ENCODE measurements around the gene ABCG4. TPM values are rescaled to one million over a fixed set of nuclear protein-coding genes. Genes with fewer than 3 reads are reported as not detected.
"Not testable (repeated sequence)": the region's sequence is repeated elsewhere in the genome, so short reads cannot be mapped to it uniquely, and the experiment has no call there.

The ABCG4 gene
- not detected for total RNA-seq

DNA sequence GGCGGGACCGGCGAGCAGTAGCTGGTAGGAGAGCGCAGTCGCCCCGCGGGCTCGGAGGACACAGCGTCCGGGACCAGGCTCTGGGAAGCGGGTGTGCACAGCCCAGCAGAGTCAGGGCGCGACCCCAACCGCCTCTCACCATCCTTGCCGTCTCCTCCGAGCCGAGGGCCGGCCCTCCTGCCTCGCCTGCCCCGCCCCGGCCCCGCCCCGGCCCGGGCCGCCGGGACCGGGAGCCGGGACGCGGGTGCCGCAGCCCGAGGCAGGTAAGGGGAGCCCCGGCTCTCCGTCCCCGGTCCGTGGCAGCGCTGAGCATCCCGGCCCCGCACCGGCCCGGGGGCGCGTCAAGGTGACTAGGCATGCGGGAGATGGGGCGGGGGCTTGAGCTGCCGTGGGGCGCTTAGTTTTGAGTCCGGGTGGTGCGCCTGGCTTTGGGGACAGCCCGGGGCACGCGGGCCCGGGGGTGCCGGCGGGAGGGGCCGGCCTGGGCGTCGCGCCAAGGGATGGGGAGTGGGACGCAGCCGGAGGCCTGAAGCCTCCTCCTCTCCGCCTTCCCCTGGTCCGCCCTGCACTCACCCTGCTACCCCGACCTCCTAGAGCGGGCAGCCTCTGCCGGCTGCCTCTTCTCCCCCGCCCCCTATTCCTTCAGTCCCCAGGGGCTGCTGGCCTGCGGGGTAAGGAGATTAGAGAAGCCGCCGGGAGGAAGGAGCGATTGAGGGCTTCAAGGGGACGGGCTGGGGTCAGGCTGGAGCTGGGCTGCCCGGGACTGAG is at the start of gene ABCG4:
TSS of gene ABCG4 (plus strand) at position 35 of the 768 bp plus-strand sequence. CDS start 914 bp downstream, outside the sequence.
- peak; percentile 31 for DNase-seq
- Mint-ChIP-seq H3K4me3 (peak within 1 kb of the TSS; percentile 58), H3K27ac (no peak within 1 kb of the TSS), H3K36me3 (no peaks in the 10 kb centered on the region), H3K4me1 (ENCODE audit: low read depth) (peaks cover 7% of the 10 kb centered on the region), H3K9me3 (no peaks in the 10 kb centered on the region), H3K27me3 (peaks cover 16% of the 10 kb centered on the region)
- ChIA-PET POLR2A (no interaction called here), CTCF (interaction anchor here (1.0 to 1.3 kb wide), 3 partner anchors 20 to 56 kb away, joined by 3 to 4 read pairs (median 3); no protein-coding TSS in a partner anchor)
- intact Hi-C loops (cut with micrococcal nuclease): no loop called here

DNA sequence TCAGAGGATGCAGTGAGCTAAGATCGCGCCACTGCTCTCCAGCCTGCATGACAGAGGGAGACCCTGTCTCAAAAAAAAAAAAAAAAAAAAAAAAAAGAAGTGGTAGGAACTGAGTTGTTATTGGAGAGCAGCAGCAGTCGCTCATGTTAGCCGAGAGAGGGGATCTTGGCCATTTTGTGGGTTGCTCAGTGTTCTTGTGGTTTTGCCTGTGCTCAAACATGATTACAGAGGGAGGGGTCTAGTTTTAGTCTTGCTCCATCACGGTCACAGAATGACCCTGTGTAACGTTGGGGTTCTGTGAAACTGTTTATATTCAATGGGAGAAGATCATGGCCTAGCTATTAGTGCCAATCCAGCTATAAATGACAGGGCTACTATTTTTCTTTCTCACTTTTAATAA is 49.1 kb upstream of the ABCG4 start:
- DNase-seq: no peak
- Mint-ChIP-seq H3K27ac (no peak overlapping the region), H3K36me3 (peaks cover 30% of the 10 kb centered on the region), H3K4me3 (peak overlapping the region; percentile 92), H3K27me3 (peaks cover 3% of the 10 kb centered on the region), H3K9me3 (no peaks in the 10 kb centered on the region), H3K4me1 (ENCODE audit: low read depth) (peaks cover 29% of the 10 kb centered on the region)
- intact Hi-C loops (cut with micrococcal nuclease): loop anchor here (2.0 to 5.0 kb wide), 2 partner anchors 68 to 69 kb away; partner anchors contain the start of genes NLRX1 and SLC37A4
- ChIA-PET POLR2A (no interaction called here), CTCF (interaction anchor here (0.6 to 1.2 kb wide), 6 partner anchors 9 to 66 kb away, joined by 3 to 6 read pairs (median 3); partner anchors contain the start of genes HMBS and VPS11)

DNA sequence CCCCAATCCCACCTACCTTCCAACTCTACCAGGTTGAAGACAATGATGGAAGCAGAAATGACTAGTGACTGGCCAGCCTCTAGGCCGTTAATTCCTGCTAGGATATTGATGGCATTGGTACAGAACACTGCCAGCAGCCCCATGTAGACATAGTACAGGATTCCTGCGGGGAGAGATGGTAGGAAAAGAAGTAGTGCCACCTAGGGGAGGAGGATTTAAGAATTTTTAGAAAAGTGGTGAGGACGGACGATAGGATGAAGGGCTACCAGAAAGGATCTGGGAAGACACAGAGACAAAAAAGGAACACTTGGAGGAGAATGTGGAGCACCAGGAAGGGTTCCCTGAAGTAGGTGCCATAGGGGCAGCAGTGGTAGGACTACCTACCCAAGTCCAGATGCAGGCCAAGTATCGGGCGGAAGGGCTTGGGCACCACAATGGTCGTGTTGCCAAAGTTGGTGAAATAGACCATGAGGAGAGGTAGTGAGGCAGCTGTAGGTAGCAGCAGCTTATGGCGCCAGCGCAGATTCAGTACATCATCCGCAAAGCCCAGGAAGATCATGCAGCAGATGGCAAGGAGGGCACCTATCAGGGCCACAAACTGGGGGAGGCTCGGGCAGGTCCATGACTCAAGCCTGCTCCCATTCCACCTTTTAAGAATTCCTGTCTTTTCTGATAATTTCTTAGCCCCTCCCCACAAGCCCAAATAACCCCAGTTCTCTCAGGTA is 48.4 kb upstream of the ABCG4 start:
- ChIA-PET POLR2A (no interaction called here), CTCF (interaction anchor here (0.6 to 1.2 kb wide), 6 partner anchors 9 to 66 kb away, joined by 3 to 6 read pairs (median 3); partner anchors contain the start of genes HMBS and VPS11)
- H3K4me1 Mint-ChIP-seq (ENCODE audit: low read depth): peaks cover 29% of the 10 kb centered on the region
- DNase-seq: no peak
- H3K4me3 Mint-ChIP-seq: peak overlapping the region; percentile 92
- intact Hi-C loops (cut with micrococcal nuclease): loop anchor here (2.0 to 5.0 kb wide), 2 partner anchors 67 to 70 kb away; partner anchors contain the start of genes NLRX1 and SLC37A4
- peaks cover 2% of the 10 kb centered on the region for H3K27me3 Mint-ChIP-seq
- H3K36me3 Mint-ChIP-seq: peaks cover 23% of the 10 kb centered on the region
- no peaks in the 10 kb centered on the region for H3K9me3 Mint-ChIP-seq
- H3K27ac Mint-ChIP-seq: peak overlapping the region; percentile 92

DNA sequence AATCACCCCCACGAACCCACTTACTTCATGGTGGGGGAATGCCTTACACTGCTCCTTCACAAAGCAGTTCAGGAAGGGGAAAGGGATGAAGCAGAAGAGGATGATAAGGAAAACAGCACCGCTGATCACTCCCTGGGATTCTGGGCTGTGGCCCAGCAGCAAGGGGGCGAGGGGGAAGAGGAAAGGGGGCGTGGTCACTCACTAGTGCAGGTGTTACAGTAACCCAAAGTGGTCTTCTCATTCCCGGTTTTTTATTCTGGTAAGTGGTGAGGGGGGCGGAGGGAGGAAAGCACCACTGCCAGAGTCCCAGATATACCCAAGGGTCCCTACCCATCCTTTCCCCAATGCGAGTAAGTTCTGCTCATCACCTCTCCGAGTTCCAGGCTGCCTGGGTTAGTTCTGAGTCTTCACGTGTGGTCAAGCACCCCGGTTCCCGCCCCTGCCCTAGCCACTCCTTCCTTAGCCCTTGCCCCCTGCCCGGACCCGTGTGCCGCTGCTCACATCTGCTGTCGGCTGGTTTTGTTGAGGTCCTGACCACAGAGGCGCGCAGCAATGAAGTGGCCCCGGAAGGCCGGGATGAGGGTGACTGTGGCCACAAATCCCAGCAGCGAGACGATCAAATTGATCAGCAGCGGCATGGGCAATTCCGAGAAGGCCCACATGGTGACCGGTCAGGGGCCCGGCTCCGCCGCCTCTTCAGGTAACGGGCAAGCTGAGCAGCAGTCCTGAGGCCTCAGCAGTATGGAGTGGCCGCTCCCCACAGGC is 47.7 kb upstream of the ABCG4 start:
- ChIA-PET CTCF (interaction anchor here (0.6 to 1.9 kb wide), 5 partner anchors 21 to 237 kb away, joined by 3 to 6 read pairs (median 3); partner anchors contain the start of gene NLRX1), POLR2A (interaction anchor here (1.1 to 1.7 kb wide), 10 partner anchors 10 to 310 kb away, joined by 3 to 8 read pairs (median 6); partner anchors contain the start of genes CENATAC, DDX6, HINFP and HMBS)
- Mint-ChIP-seq H3K4me3 (peak overlapping the region; percentile 92), H3K4me1 (ENCODE audit: low read depth) (peaks cover 27% of the 10 kb centered on the region), H3K36me3 (peaks cover 22% of the 10 kb centered on the region), H3K27me3 (no peaks in the 10 kb centered on the region), H3K9me3 (no peaks in the 10 kb centered on the region), H3K27ac (peak overlapping the region; percentile 92)
- intact Hi-C loops (cut with micrococcal nuclease): loop anchor here (1.0 to 5.0 kb wide), 3 partner anchors 20 to 70 kb away; partner anchors contain the start of genes HINFP, NLRX1 and SLC37A4
- peak; percentile 62 for DNase-seq

DNA sequence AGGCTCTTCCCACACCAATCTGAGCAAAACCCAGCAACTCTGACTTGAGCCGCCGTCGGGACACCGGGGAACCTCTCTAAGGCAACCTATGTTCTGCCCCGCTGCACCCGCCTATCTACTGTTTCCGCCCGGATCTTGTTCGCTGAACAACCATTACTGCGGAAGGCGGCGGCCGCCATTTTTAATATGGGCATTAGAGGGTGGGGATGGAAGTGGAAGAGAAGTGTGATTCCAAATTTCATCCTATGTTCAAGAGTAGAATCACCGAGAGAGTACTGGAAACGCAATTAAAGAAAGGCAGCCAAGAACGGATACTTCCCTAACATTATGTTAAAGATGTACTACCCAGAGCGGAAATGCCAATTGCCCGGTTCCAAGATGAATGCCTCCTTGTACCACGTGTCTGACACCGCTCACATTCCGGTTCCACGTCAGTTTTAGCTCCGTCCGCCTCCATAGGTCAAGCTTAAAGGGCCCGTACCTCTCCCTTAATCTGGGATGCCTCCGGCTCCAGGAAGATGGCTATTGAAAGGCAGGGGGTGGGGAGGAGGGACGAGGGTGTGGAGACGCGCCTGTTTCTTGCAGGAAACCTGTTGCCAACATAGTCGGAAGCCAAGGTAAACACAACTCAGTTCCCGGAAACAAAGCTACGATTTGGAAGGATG is 47.0 kb upstream of the ABCG4 start, which contains the start of gene DPAGT1:
TSS of gene DPAGT1 (minus strand) at position 95 of the 665 bp plus-strand sequence. CDS start 198 bp downstream, outside the sequence.
- ChIA-PET CTCF (interaction anchor here (0.6 to 1.9 kb wide), 9 partner anchors 16 to 236 kb away, joined by 3 to 9 read pairs (median 4); partner anchors contain the start of genes CBL, NLRX1 and VPS11), POLR2A (interaction anchor here (0.6 to 1.7 kb wide), 15 partner anchors 8 to 318 kb away, joined by 3 to 8 read pairs (median 4); partner anchors contain the start of genes CENATAC, DDX6, HINFP and HMBS)
- peaks cover 19% of the 10 kb centered on the region for H3K36me3 Mint-ChIP-seq
- H3K4me3 Mint-ChIP-seq: peak within 1 kb of the TSS; percentile 92
- H3K9me3 Mint-ChIP-seq: no peaks in the 10 kb centered on the region
- H3K27me3 Mint-ChIP-seq: no peaks in the 10 kb centered on the region
- H3K4me1 Mint-ChIP-seq (ENCODE audit: low read depth): peaks cover 33% of the 10 kb centered on the region
- intact Hi-C loops (cut with micrococcal nuclease): loop anchor here (1.0 to 5.0 kb wide), 3 partner anchors 19 to 71 kb away; partner anchors contain the start of genes HINFP, NLRX1 and SLC37A4
- peak; percentile 92 for DNase-seq
- H3K27ac Mint-ChIP-seq: peak within 1 kb of the TSS; percentile 92

DNA sequence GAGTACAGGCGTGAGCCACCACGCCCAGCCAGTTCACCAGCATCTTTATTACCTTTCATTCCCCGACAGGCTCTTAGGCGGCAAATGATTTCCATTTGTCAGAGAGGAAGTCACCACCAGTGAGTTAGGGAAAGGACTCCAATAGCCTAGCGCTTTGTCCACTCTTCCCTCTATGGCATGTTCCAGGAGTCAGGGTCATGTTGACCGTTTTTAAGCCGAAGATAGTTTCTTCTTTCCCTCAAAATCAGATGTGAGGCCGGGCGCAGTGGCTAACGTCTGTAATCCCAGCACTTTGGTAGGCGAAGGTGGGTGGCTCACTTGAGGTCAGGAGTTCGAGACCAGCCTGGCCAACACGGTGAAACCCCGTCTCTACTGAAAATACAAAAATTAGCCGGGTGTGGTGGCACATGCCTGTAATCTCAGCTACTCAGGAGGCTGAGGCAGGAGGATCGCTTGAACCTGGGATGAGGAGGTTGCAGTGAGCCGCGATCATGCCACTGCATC is 45.6 kb upstream of the ABCG4 start:
- H3K27me3 Mint-ChIP-seq, DNase-seq, H3K9me3 Mint-ChIP-seq: not testable (repeated sequence)
- H3K4me3 Mint-ChIP-seq: peak overlapping the region; percentile 92
- H3K27ac Mint-ChIP-seq: peak overlapping the region; percentile 92
- peaks cover 11% of the 10 kb centered on the region for H3K36me3 Mint-ChIP-seq
- intact Hi-C loops (cut with micrococcal nuclease): loop anchor here (5.0 kb wide), 1 partner anchor 64 kb away; the partner anchor contains the start of gene NLRX1
- ChIA-PET CTCF (interaction anchor here (0.6 to 1.9 kb wide), 4 partner anchors 93 to 219 kb away, joined by 3 to 9 read pairs (median 5); partner anchors contain the start of gene CBL), POLR2A (interaction anchor here (0.8 to 1.5 kb wide), 6 partner anchors 9 to 191 kb away, joined by 3 to 7 read pairs (median 5); partner anchors contain the start of genes HINFP, HYOU1 and NLRX1)
- H3K4me1 Mint-ChIP-seq (ENCODE audit: low read depth): peaks cover 34% of the 10 kb centered on the region

DNA sequence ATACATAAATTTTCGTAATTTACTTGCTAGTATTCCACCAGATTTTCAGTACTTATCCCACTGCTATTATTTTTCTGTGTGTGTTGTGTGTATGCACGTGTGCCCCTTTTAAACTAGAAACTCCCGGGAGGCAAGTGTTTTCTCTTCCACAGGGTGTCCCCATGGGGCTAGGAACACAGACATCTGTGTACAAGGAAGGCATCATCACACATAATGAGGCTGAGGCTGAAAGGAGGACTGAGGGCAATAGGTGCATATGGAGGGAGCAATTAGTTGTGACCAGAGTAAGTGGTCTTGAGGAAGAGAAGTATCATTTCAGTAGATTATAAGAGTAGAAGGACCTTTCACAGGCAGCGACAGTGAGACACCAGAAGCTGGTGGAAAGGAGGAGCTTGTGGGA is 45.1 kb upstream of the ABCG4 start:
- peaks cover 37% of the 10 kb centered on the region for H3K4me1 Mint-ChIP-seq (ENCODE audit: low read depth)
- peak overlapping the region; percentile 17 for H3K4me3 Mint-ChIP-seq
- no peaks in the 10 kb centered on the region for H3K27me3 Mint-ChIP-seq
- DNase-seq: no peak
- H3K36me3 Mint-ChIP-seq: peaks cover 5% of the 10 kb centered on the region
- H3K27ac Mint-ChIP-seq: peak overlapping the region; percentile 47
- H3K9me3 Mint-ChIP-seq: no peaks in the 10 kb centered on the region
- CTCF ChIA-PET: interaction anchor here (1.4 kb wide), 1 partner anchor 12 kb away, joined by 3 read pairs; no protein-coding TSS in a partner anchor
- POLR2A ChIA-PET: no interaction called here
- intact Hi-C loops (cut with micrococcal nuclease): loop anchor here (5.0 kb wide), 1 partner anchor 64 kb away; the partner anchor contains the start of gene NLRX1

DNA sequence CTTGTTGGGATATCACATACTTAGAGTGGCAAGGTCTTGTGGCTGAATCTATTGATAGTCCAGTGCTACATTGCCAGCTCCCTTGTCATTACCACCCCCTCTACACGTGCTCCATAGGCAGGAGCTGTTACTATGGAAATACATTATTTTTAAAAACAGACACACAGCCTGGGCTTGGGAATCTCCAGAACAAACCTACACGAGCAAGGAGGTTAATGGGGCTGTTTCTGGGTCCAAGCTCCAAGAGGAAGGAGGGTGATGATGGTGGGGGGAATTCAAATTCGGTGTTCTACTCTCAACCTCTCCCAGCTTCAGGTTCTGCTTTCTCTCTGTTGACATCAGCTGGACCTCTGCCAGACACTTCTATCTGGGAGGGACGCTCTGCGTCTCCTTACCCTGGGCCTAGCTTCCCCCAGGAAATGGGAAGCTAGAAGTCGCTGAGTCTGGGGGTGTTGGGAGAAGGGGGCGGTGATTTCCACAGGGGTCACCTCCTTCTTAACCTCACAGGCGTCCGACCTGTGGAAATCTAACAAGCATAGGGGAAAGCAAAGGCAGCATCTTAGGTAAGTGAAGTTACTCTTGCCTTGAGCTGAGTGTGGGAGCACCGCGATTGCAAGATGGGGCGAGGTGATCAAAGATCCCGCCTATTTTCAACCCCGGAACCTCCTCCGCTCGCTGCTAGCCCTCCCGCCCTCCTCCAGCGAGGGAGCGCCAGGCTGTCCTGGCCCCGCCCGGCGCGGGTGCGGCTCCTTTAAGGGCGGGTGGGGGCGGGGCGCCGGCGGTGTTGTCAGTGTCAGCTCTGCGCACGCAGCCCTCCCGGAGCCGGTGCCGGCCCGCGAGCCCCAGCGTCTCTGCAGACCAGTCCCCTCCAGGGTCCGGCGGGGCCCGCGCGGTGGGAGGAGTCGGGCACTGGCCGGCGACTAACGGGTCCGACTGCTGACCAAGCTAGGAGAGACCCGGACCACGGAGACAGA is 42.0 kb upstream of the ABCG4 start, which contains the start of gene C2CD2L:
TSS of gene C2CD2L (plus strand) at position 781 of the 974 bp plus-strand sequence. CDS start 398 bp downstream, outside the sequence.
- Mint-ChIP-seq H3K4me3 (peak within 1 kb of the TSS; percentile 80), H3K27ac (peak within 1 kb of the TSS; percentile 93), H3K9me3 (no peaks in the 10 kb centered on the region), H3K4me1 (ENCODE audit: low read depth) (peaks cover 41% of the 10 kb centered on the region), H3K27me3 (no peaks in the 10 kb centered on the region), H3K36me3 (peaks cover 4% of the 10 kb centered on the region)
- intact Hi-C loops (cut with micrococcal nuclease): loop anchor here (1.0 to 5.0 kb wide), 6 partner anchors 12 to 214 kb away; partner anchors contain the start of genes BCL9L, HINFP, HYOU1 and VPS11
- CTCF ChIA-PET: interaction anchor here (0.6 to 1.8 kb wide), 9 partner anchors 12 to 217 kb away, joined by 3 to 9 read pairs (median 5); partner anchors contain the start of genes CBL, HINFP and NLRX1
- POLR2A ChIA-PET: interaction anchor here (0.8 to 5.2 kb wide), 11 partner anchors 9 to 99 kb away, joined by 3 to 56 read pairs (median 5); partner anchors contain the start of genes HINFP, HMBS, HYOU1 and TRAPPC4
- DNase-seq: peak; percentile 95
